Inferior parietal cortex (tissue), 1 donor: ENCODE results near the gene TCEAL8.
A peak's percentile ranks its signal among the peaks of the same experiment; 100 is the strongest.
"Not testable (repeated sequence)": the region's sequence is repeated elsewhere in the genome, so short reads cannot be mapped to it uniquely, and the experiment has no call there.

ENCODE experiments used
- DNase-seq: peaks from one replicate; pipeline ENCODE4 v3.0.0-alpha.2; 2016; ENCODE audit errors: extremely low spot score

The TCEAL8 gene, protein sequence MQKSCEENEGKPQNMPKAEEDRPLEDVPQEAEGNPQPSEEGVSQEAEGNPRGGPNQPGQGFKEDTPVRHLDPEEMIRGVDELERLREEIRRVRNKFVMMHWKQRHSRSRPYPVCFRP

GRCh38 chrX:103254921-103255493, at the start of gene TCEAL8:
TSS of gene TCEAL8 (minus strand) at chrX:103255155. CDS start at chrX:103253979, 1,176 bp downstream.
- DNase-seq, result peak; percentile 81

DNA sequence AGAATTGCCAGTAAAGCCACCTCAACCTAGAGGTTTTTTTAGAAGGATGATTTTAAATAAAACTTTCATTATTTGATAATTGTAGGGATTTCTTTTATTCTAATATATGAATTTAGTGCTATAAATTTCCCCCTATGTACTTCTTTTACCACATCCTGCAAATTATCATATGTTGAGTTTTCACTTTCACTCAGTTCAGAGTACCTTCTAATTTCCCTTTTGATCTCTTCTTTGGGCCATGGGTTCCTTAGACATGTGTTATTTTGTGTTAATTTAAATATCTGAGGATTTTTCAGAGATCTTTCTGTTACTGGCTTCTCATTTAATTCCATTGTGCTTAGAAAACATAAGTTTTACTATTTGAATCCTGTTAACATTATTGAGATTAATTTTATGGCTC, 49.8 kb upstream of the TCEAL8 start:
- DNase-seq, result no peak

GRCh38 chrX:103293118-103293517, 38.2 kb upstream of the TCEAL8 start:
- DNase-seq, result no peak

- no peak for DNase-seq
Observed at GRCh38 chrX:103279624-103280023, 24.7 kb upstream of the TCEAL8 start.

GRCh38 chrX:103276581-103277002, 21.6 kb upstream of the TCEAL8 start, which contains the start of gene TCEAL5:
TSS of gene TCEAL5 (minus strand) at chrX:103276750. CDS start at chrX:103274563, 2,187 bp downstream.
- DNase-seq, result peak; percentile 49

DNA sequence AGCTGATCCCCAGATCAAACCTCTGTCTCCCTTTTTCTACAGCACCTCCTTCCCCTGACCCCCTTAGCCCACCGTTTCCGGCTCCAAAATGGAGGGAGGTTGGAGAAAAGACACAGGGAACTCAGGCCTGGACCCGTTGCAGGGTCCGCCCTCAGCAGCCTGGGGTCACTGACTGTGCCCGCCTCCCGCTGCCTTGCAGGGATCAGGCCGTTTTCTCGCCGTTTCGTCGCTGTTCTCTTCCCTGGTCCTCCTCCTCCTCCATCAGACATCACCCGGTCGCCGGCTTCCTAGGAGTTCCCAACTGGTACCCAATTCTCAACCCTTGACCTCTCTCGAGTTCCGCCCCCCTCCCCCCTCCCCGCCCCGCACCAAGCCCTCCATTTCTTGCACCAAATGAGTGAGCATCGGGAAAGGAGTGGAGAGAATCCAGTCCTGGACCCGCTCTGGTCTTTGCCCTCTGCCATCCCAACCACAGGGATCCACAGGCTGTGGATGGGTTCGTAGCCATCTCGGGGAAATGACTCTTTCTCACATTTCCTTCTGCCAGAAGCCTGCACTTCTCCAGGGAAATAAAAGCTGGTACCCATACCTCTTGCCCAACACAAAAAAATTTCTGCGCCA, 21.1 kb upstream of the TCEAL8 start:
- peak; percentile 3 for DNase-seq

DNA sequence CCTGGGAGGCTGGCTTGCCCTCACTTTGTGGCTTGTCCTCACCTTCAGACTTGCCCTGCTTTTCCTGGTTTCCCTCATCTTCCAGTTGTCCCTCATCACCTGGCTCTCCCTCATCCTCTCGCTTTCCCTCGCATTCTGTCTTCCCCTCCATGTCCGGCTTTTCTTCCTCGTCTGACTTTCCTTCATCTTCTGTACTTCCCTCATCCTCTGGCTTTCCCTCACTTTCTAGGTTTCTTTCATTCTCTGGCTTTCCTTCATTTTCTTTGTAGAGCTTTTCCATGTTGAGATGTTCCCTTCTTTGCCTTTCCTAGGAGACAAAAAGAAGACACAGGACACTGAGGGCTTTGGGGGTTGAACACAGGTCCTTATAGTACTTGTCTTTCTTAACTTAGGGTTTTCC, 19.3 kb upstream of the TCEAL8 start:
- DNase-seq, result no peak

DNA sequence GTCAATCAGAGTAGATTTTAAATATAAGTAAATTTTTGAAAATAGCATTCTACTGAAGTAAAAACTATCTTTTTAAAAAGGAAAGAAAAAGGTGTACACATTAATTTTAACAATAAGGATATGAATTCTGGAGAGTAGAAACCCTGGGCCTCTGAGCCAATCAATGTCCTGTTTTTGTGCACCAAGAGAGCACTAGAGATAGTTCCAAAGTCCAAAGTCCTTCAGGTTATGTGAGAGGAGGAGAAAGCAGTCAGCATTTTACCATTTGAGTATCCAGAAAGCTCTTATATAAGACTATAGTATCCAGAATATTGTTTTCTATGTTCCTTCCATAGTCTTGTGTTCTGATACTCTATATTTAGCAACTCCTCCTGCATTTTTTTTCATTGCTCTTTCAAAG, 3.3 kb upstream of the TCEAL8 start:
- no peak for DNase-seq

- DNase-seq, result no peak
Observed at GRCh38 chrX:103256651-103257050, 1.7 kb upstream of the TCEAL8 start.

DNA sequence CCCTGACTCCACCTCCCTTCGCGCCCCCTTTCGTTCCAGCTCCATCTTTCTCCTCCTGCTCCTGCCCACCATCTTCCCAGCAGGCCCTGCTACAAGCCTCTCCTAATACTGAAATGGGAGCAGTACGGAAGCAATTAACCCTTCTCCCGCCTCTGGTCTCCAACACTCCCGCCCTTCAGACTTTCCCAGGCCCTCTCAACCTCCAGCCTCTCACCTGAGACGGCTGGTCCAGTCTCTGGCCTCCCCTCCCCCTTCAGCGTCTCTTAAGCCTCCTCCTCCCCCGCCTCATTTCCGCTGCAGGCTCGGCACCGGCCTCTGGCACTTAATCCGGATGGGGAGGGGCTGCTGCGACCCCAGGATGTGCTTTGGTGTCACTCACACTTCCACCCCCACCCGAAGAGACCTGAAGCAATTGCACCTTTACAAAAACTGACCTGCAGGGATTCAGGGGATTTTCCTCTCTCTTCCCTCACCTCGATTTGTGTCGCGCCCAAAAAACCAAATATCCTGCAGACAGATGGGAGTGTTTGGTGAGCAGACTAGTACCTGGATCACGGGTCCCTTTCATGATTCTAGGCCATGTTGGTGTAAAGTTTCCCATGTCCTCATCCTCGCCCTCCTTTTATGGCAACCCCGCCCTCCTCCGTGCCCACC, 657 bp downstream of the TCEAL8 start:
- peak; percentile 22 for DNase-seq

- no peak for DNase-seq
Observed at GRCh38 chrX:103253608-103254007, 1.3 kb downstream of the TCEAL8 start.

DNA sequence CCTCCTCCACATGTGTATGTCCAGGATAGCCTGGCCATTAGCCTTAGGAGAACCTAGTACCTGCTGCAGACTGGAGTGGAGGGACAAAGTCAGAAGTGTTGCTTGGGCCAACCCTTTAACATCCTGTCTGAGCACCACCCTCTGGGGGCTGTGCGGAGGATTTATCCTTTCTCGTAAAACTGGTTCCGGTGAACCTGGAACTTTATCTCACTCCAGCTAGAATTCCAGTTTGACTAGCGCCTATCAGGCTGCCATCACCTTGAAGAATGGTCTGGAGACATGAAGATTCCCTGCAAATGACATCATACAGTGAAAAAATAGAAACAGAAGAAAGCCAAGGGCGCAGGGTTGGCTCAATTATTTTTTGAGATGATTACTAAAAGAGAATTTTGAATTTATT, 4.0 kb downstream of the TCEAL8 start:
- no peak for DNase-seq

- DNase-seq, result no peak
Observed at GRCh38 chrX:103249805-103250204, 5.2 kb downstream of the TCEAL8 start.

GRCh38 chrX:103248553-103248952, 6.4 kb downstream of the TCEAL8 start:
- peak; percentile 48 for DNase-seq

- DNase-seq, result no peak
Observed at GRCh38 chrX:103240155-103240554, 14.8 kb downstream of the TCEAL8 start.

DNA sequence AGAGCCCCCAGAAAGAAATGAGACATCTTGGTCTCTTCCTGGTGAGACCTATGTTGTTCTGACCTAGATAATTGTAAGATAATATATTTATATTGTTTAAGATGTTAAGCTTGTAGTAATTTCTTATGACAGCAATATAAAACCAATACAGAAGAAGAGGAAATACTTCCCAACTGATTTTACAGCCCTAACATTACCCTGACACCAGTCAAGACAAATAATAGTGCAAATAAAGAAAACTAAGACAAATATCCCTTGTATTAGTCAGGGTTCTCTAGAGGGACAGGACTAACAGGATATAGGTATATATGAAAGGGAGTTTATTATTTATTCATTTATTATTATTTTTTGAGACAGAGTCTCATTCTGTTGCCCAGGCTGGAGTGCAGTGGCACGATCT, 18.7 kb downstream of the TCEAL8 start:
- DNase-seq, result no peak

DNA sequence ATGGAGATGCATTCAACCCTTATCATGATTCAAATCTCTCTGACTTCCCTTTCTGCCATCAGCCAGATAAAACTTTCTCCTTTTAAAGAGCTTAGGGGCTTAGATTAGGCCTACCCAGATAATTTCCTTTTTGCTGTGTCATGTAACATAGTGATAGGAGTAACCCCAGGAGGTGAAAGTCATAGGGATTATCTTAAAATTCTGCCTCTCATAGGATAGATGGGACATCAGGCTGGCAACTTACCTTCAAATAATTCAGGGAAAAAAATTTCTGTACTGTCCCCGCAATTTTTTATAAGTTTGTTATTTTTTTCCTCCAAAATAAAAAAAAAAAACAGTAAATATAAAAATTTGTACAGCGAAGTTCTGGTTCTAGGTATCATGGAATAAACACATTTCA, 19.3 kb downstream of the TCEAL8 start:
- DNase-seq, result not testable (repeated sequence)

DNA sequence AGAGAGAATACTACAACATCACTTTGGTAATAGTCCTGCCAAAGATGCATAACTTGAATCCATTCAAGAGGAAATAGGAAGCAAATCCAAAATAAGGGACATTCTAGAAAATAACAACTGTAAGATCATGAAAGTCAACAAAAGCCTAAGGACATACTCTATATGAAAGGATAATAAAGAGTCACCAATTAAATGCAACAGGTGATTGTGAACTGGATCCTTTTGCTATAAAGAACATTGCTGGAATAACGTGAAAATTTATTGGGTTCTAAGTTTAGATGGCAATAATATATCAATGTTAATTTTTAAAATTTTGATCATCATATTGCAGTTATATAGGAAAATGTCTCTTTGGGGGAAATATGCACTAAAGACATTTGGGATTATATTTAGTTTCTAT, 20.1 kb downstream of the TCEAL8 start:
- DNase-seq, result no peak

DNA sequence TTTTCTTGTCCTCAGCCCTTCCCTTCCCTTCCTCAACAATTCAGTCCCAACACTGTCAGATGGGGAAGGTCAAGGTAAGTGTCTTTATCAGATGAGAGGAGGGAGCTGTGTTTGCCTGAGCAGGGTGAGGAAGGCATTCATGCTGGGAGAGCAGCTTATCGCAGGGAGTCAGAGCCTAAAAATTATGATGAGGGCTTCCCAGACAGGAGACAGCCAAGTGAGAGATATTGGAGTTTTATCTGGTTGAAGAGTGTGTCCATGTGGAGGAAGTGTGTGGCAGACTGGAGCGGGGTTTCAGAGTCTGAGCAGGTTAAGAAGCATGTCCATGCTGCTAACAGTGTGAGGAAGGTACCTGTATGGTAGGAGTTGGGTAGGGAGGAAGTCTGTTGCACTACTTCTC, 21.7 kb downstream of the TCEAL8 start:
- no peak for DNase-seq

DNA sequence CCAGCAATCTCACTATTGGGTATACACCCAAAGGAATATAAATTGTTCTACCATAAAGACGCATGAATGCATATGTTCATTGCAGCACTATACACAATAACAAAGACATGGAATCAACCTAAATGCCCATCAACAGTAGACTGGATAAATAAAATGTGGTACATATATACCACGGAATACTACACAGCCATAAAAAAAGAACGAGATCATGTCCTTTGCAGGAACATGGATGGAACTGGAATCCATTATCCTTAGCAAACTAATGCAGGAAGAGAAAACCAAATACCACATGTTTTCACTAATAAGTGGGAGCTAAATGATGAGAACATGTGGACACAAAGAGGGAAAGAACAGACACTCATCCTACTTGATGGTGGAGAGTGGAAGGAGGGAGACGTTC, 29.0 kb downstream of the TCEAL8 start:
- not testable (repeated sequence) for DNase-seq

- no peak for DNase-seq
Observed at GRCh38 chrX:103220511-103221323, 34.2 kb downstream of the TCEAL8 start.

GRCh38 chrX:103215425-103215991, 39.4 kb downstream of the TCEAL8 start:
- DNase-seq, result no peak
